Endothelial cell of umbilical vein (primary cell): Measurements from ENCODE around the gene TEC.

Experiments used
- EZH2 ChIP-seq: IDR thresholded peaks from 2 replicates; pipeline ENCODE4 v1.6.1; 2012; ENCODE audit warnings: borderline replicate concordance, low read depth, mild to moderate bottlenecking, moderate library complexity, low read length, inconsistent platforms; ENCODE audit not compliant: severe bottlenecking
- FOS ChIP-seq: IDR thresholded peaks from 2 replicates; pipeline ENCODE4 v1.6.1; 2011; ENCODE audit warnings: mild to moderate bottlenecking, low read length, moderate library complexity, borderline replicate concordance; ENCODE audit not compliant: insufficient read depth
- MYC ChIP-seq: IDR thresholded peaks from one replicate; pipeline ENCODE4 v1.6.1; 2011; ENCODE audit warnings: mild to moderate bottlenecking, low read depth, low read length

GRCh38 chr4:48153791-48154550, 115.7 kb downstream of the TEC start:
- TF ChIP-seq EZH2 (no peak), MYC (no peak), FOS (no peak)
